Endothelial cell of umbilical vein (primary cell): ENCODE data around the gene PEDS1. TPM values are rescaled to one million over a fixed set of nuclear protein-coding genes. Genes with fewer than 3 reads are reported as not detected.

Experiments
- BruUV-seq: library from RNA; stranded (reverse); fragments of 400-500 nt; replicated peaks from 2 replicates; lab custom pipeline; 2021; lab: Mats Ljungman, UMichigan
- CTCF ChIA-PET: fragments of 300-600, 350-600 bp; sonication (Branson Sonifier 250); formaldehyde crosslinking; loops from one replicate; lab custom pipeline; 2021; ENCODE audit warnings: antibody characterized with exemption, inconsistent platforms; lab: Charles Lee
- POLR2A ChIA-PET: fragments of 300-600, 350-600 bp; sonication (Branson Sonifier 250); formaldehyde crosslinking; loops from one replicate; lab custom pipeline; 2021; ENCODE audit warnings: antibody characterized with exemption, inconsistent platforms; lab: Charles Lee
- DNase-seq: peaks from one replicate; pipeline ENCODE4 v3.0.0-alpha.2; 2011; ENCODE audit warnings: low read depth, low spot score
- FAIRE-seq: peaks from 2 replicates; lab custom pipeline; 2011; peaks lifted over from hg19 to GRCh38; lab: Jason Lieb, UNC
- H2AFZ ChIP-seq: 2 replicates; pipeline ENCODE4 v1.6.0; 2012; ENCODE audit warnings: low read depth, low read length, control low read depth, inconsistent platforms
- H3K27ac ChIP-seq: 2 replicates; pipeline ENCODE4 v1.5.1; 2011; ENCODE audit warnings: low read depth, mild to moderate bottlenecking, control low read depth, low read length, moderate library complexity; ENCODE audit not compliant: insufficient read depth
- H3K27me3 ChIP-seq, 2 experiments: 2 replicates each; pipeline versions ENCODE4 v1.6.0 to v1.6.1; 2011; ENCODE audit warnings: low read length in 2 of 2, mixed read lengths in 1 of 2; ENCODE audit not compliant: control insufficient read depth in 2 of 2, insufficient read depth in 2 of 2
- H3K36me3 ChIP-seq, 2 experiments: 2 replicates in 1 of 2; 3 replicates in 1 of 2; pipeline ENCODE4 v1.5.1; 2011; ENCODE audit warnings: low read length in 2 of 2, mild to moderate bottlenecking in 1 of 2, moderate library complexity in 1 of 2; ENCODE audit not compliant: control insufficient read depth in 2 of 2, insufficient read depth in 2 of 2; ENCODE audit errors: extremely low read depth in 1 of 2
- H3K4me1 ChIP-seq: 3 replicates; pipeline ENCODE4 v1.5.1; 2011; ENCODE audit warnings: mild to moderate bottlenecking, low read length; ENCODE audit not compliant: control insufficient read depth, insufficient read depth; ENCODE audit errors: extremely low read depth
- H3K4me2 ChIP-seq: 2 replicates; pipeline ENCODE4 v1.6.1; 2011; ENCODE audit warnings: low read length, control low read depth, mixed read lengths; ENCODE audit not compliant: insufficient read depth
- H3K4me3 ChIP-seq, 3 experiments: fragments of 200-600 bp in 1 of 3; sonication (generic), shearing (Covaris generic) in 1 of 3; replicated peaks in 1 of 3; 2 replicates each; pipeline ENCODE4 v1.5.1; 2011 to 2016; ENCODE audit warnings: control low read depth in 3 of 3, low read length in 3 of 3, mild to moderate bottlenecking in 2 of 3, inconsistent platforms in 1 of 3, low read depth in 1 of 3, moderate library complexity in 1 of 3; ENCODE audit not compliant: insufficient read depth in 1 of 3
- H3K79me2 ChIP-seq: 2 replicates; pipeline ENCODE4 v1.6.0; 2012; ENCODE audit warnings: low read length, inconsistent platforms; ENCODE audit not compliant: control insufficient read depth, insufficient read depth
- H3K9ac ChIP-seq: replicated peaks from 2 replicates; pipeline ENCODE3; 2011; ENCODE audit warnings: low read length, control low read depth; ENCODE audit not compliant: insufficient read depth; ENCODE audit errors: extremely low read depth
- H3K9me1 ChIP-seq: replicated peaks from 3 replicates; pipeline ENCODE4 v1.6.0; 2011; ENCODE audit warnings: mild to moderate bottlenecking, low read length; ENCODE audit not compliant: control insufficient read depth, insufficient read depth; ENCODE audit errors: extremely low read depth
- H3K9me3 ChIP-seq: replicated peaks from 2 replicates; pipeline ENCODE4 v1.5.1; 2012; ENCODE audit warnings: low read length, inconsistent platforms; ENCODE audit not compliant: control insufficient read depth, insufficient read depth
- H4K20me1 ChIP-seq: replicated peaks from 2 replicates; pipeline ENCODE3; 2011; ENCODE audit warnings: mild to moderate bottlenecking, low read length; ENCODE audit not compliant: control insufficient read depth, insufficient read depth; ENCODE audit errors: extremely low read depth
- FOS ChIP-seq: IDR thresholded peaks from 2 replicates; pipeline ENCODE4 v1.6.1; 2011; ENCODE audit warnings: mild to moderate bottlenecking, low read length, moderate library complexity, borderline replicate concordance; ENCODE audit not compliant: insufficient read depth
- GATA2 ChIP-seq: IDR thresholded peaks from 2 replicates; pipeline ENCODE4 v1.7.0; 2011; ENCODE audit warnings: low read depth, mild to moderate bottlenecking, moderate library complexity, mixed read lengths, low read length; ENCODE audit not compliant: insufficient read length, insufficient read depth
- MYC ChIP-seq: IDR thresholded peaks from one replicate; pipeline ENCODE4 v1.6.1; 2011; ENCODE audit warnings: mild to moderate bottlenecking, low read depth, low read length
- POLR2A ChIP-seq: IDR thresholded peaks from 2 replicates; pipeline ENCODE4 v1.6.1; 2012; ENCODE audit warnings: low read depth, mild to moderate bottlenecking, control low read depth, low read length
- dilution Hi-C: fragments of 300-500 bp; cut with MboI; formaldehyde crosslinking; loops from one replicate; pipeline ENCODE4 v1.15.0; 2019; ENCODE audit warnings: low sequenced_read_pairs; ENCODE audit not compliant: extremely low pct_ligation_motif_present
- intact Hi-C: fragments of 100-400 bp; cut with micrococcal nuclease; formaldehyde crosslinking; loops from one replicate; pipeline ENCODE4 v1.10.0; 2022
- polyA plus RNA-seq, 4 experiments: library from polyadenylated mRNA; depleted of rRNA in 3 of 4; stranded (reverse) in 3 of 4; unstranded in 1 of 4; fragments of >200 nt; gene quantifications; 2 replicates each; pipeline versions ENCODE4 v1.2.1 to v1.2.3, GENCODE V29; 2011 to 2012; ENCODE audit warnings: missing spikeins in 1 of 4
- total RNA-seq: library from RNA; stranded (reverse); gene quantifications from 2 replicates; pipeline ENCODE4 v1.2.3, GENCODE V29; 2021
- TF ChIP-seq, protein P1 (sequence below): IDR thresholded peaks from 2 replicates; pipeline ENCODE4 v1.6.1; 2011; ENCODE audit not compliant: insufficient read depth, insufficient read length
- TF ChIP-seq, protein P2 (sequence below), 2 donors: IDR thresholded peaks; 1 replicate in 1 of 2; 2 replicates in 1 of 2; pipeline ENCODE4 v1.5.1; 2011; ENCODE audit warnings: low read length in 2 of 2, mild to moderate bottlenecking in 2 of 2, moderate library complexity in 2 of 2, control low read depth in 1 of 2, inconsistent platforms in 1 of 2, low read depth in 1 of 2; ENCODE audit not compliant: insufficient read depth in 1 of 2; ENCODE audit errors: extremely low read depth in 1 of 2

Gene PEDS1
- total and polyA plus RNA-seq, 2 donors (not counting 3 experiments of a cell fraction or from before 2014, with no cell fraction given) = 62.7 to 131 TPM

DNA sequence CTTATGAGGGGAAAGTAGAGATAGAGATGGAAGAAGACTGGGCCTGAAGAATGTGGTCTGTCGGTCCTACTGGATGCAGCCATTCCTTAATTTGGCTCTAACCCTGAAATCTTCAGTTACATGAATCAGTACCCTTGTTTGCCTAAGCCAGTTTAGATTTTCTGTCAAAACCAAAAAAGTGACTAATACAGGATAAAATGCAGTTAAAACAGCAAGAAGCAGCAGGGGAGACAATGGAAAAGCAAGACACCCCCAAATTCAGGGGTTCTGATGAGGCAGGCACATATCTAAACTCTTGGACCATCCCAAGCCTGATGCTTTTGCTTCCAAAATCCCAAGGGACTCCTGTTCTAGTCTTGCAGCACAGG is 23.2 kb downstream of the PEDS1 start:
- Histone ChIP-seq H3K4me2 (no peak overlapping the region), H3K36me3 (peaks cover 31 to 62% of the 10 kb centered on the region in 2 experiments), H3K9me1 (no peaks in the 10 kb centered on the region), H3K4me3 (no peak overlapping the region), H3K79me2 (peaks cover 50% of the 10 kb centered on the region), H2AFZ (no peak overlapping the region), H3K9ac (no peak overlapping the region), H3K27me3 (no peaks in the 10 kb centered on the region), H3K9me3 (no peaks in the 10 kb centered on the region), H3K27ac (no peak overlapping the region), H3K4me1 (no peaks in the 10 kb centered on the region), H4K20me1 (no peaks in the 10 kb centered on the region)
- TF ChIP-seq MYC (no peak), POLR2A (no peak), GATA2 (no peak), FOS (no peak)
- TF ChIP-seq, protein P1, sequence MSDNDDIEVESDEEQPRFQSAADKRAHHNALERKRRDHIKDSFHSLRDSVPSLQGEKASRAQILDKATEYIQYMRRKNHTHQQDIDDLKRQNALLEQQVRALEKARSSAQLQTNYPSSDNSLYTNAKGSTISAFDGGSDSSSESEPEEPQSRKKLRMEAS = no peak
- ChIA-PET CTCF (interaction anchor here (0.6 kb wide), 1 partner anchor 10 kb away, joined by 3 read pairs; no protein-coding TSS in a partner anchor), POLR2A (interaction anchor here (0.6 kb wide), 1 partner anchor 155 kb away, joined by 6 read pairs; no protein-coding TSS in a partner anchor)
- BruUV-seq = no TSS peak
- no peak for DNase-seq
- intact Hi-C loops (no loop called here), dilution Hi-C loops (no loop called here)
- FAIRE-seq = no peak

DNA sequence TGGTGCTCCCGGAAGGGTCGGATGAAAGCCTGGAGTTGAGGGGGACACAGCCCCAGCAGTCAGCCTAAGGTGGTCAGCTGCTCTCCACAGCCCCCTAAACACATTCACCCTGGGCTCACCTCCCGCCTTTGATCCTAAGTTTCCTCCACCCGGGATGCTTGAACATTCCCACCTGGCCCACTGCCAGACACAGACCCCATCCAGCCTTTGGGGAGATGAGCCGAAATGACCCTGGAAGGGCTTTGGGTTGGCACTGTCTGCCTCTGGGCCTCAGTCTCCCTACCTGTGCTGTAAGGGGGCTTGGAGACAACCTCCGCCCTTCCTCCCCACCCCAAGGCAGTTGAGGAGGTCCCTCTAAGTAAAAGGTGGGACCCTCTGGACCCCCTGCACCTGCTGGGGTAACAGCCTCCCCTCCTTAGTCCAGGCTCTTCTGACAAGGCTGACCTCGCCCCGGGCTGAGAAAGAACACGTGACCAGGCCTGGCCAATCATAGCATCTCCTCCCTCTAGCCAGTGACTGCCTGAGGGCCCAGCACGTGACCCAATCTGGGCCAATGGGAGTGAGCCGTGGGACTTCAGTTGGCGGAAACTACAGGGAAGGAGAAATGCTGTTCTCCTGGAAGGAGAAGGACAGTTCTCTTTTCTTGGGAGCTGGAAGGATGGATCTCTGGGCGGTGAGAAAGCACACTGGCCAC is 23.7 kb downstream of the PEDS1 start:
- H3K27me3 ChIP-seq = no peaks in the 10 kb centered on the region
- dilution Hi-C loops = no loop called here
- H3K4me2 ChIP-seq = no peak overlapping the region
- no peak overlapping the region for H3K9ac ChIP-seq
- TF ChIP-seq, protein P2, sequence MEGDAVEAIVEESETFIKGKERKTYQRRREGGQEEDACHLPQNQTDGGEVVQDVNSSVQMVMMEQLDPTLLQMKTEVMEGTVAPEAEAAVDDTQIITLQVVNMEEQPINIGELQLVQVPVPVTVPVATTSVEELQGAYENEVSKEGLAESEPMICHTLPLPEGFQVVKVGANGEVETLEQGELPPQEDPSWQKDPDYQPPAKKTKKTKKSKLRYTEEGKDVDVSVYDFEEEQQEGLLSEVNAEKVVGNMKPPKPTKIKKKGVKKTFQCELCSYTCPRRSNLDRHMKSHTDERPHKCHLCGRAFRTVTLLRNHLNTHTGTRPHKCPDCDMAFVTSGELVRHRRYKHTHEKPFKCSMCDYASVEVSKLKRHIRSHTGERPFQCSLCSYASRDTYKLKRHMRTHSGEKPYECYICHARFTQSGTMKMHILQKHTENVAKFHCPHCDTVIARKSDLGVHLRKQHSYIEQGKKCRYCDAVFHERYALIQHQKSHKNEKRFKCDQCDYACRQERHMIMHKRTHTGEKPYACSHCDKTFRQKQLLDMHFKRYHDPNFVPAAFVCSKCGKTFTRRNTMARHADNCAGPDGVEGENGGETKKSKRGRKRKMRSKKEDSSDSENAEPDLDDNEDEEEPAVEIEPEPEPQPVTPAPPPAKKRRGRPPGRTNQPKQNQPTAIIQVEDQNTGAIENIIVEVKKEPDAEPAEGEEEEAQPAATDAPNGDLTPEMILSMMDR (IDR thresholded peaks at IDR 0.05; ENCODE audit: extremely low read depth in 1 of 2, insufficient read depth in 1 of 2, low read depth in 1 of 2, low read length in 2 of 2) = no peak
- TF ChIP-seq, protein P1 = peak; percentile 21
- ChIA-PET POLR2A (interaction anchor here (0.6 kb wide), 1 partner anchor 154 kb away, joined by 6 read pairs; no protein-coding TSS in a partner anchor), CTCF (interaction anchor here (0.6 to 1.6 kb wide), 5 partner anchors 8 to 44 kb away, joined by 3 to 6 read pairs (median 3); no protein-coding TSS in a partner anchor)
- no peaks in the 10 kb centered on the region for H3K9me3 ChIP-seq
- FAIRE-seq = no peak
- no peak overlapping the region for H2AFZ ChIP-seq
- no peaks in the 10 kb centered on the region for H3K4me1 ChIP-seq
- H4K20me1 ChIP-seq = no peaks in the 10 kb centered on the region
- H3K79me2 ChIP-seq = peaks cover 45% of the 10 kb centered on the region
- H3K27ac ChIP-seq = no peak overlapping the region
- H3K36me3 ChIP-seq = peaks cover 27 to 64% of the 10 kb centered on the region in 2 experiments
- no peak overlapping the region for H3K4me3 ChIP-seq
- BruUV-seq = no TSS peak
- no peak for DNase-seq
- intact Hi-C loops = no loop called here
- no peaks in the 10 kb centered on the region for H3K9me1 ChIP-seq
